ENCODE results near the gene NUDT19.

Gene NUDT19

DNA sequence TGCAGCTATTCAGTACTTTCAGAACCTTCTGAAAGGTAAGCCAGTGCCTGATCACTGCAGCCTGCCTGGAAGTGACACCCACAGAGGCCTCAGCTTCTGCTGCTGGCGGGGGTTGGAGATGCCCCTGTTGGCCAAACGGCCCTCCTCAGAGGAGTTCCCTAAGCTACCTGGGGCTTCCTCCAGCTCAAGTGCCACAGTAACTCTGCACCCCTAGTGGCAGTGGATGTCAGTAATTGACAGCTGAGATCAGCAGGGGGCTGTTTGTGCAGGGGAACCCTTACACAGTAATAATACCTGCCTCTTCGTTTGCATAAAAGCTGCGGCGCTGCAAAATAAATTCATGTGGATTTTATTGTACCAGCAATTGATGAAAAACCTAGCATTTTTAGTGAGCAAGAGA lies 56.9 kb downstream of the NUDT19 start:
- no peaks in the 10 kb centered on the region for H3K36me3 ChIP-seq (ENCODE audit: insufficient read depth, low read length)
- H3K4me1 ChIP-seq (ENCODE audit: insufficient read depth, low read length): no peaks in the 10 kb centered on the region
- H3K27me3 ChIP-seq (ENCODE audit: control insufficient read depth in 1 of 2, insufficient read depth in 2 of 2, low read length in 2 of 2): no peaks in the 10 kb centered on the region
- H3K4me3 ChIP-seq (ENCODE audit: low read depth in 1 of 2, low read length in 2 of 2): no peak overlapping the region
- no peaks in the 10 kb centered on the region for H3K9me3 ChIP-seq (ENCODE audit: low read length)
- no peak overlapping the region for H3K27ac ChIP-seq (ENCODE audit: low read depth, low read length)
- no peak overlapping the region for H3K9ac ChIP-seq (ENCODE audit: low read length)

DNA sequence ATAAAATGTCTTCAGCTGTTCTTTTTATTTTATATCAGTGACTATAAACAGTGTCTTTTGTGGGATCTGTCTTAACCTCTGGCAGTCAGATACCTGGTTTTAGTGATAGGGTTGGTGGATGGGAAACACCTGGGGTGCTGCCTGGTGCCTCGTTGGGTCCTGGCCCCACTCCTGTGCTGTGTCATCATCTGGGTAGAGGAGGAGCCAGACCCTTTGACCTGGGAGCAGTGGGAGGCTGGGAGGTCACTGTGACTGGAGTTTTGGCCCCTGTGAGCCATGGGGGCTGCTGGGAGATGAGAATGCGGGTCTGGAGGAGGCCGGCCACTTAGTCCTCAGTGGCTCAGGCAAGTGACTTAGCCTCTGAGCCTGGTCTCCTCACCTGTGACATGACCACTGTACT lies 57.3 kb downstream of the NUDT19 start:
- Histone ChIP-seq H3K9ac (ENCODE audit: low read length) (no peak overlapping the region), H3K4me1 (ENCODE audit: insufficient read depth, low read length) (no peaks in the 10 kb centered on the region), H3K36me3 (ENCODE audit: insufficient read depth, low read length) (no peaks in the 10 kb centered on the region), H3K4me3 (ENCODE audit: low read depth in 1 of 2, low read length in 2 of 2) (no peak overlapping the region), H3K27ac (ENCODE audit: low read depth, low read length) (no peak overlapping the region), H3K27me3 (ENCODE audit: control insufficient read depth in 1 of 2, insufficient read depth in 2 of 2, low read length in 2 of 2) (no peaks in the 10 kb centered on the region), H3K9me3 (ENCODE audit: low read length) (no peaks in the 10 kb centered on the region)

DNA sequence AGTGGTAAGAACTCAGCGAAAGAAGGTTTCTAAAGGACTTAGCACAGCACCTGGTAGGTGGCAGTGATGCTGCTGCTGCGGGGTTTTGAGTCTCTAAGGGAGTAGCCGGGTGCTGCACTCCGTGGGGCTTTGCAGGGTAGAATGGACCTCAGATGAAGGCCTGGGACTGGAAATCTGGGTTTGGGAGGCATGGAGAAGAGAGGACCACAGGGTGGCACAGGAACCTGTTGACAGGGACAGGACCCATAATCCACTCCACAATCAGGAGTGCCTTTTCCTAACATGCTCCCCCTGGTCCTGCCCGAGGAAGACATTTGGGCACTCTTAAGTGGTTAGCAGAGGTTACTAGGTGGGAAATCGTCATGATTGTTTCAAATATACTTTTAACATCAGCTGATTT lies 57.7 kb downstream of the NUDT19 start:
- H3K9ac ChIP-seq (ENCODE audit: low read length): no peak overlapping the region
- no peaks in the 10 kb centered on the region for H3K27me3 ChIP-seq (ENCODE audit: control insufficient read depth in 1 of 2, insufficient read depth in 2 of 2, low read length in 2 of 2)
- H3K27ac ChIP-seq (ENCODE audit: low read depth, low read length): no peak overlapping the region
- no peaks in the 10 kb centered on the region for H3K36me3 ChIP-seq (ENCODE audit: insufficient read depth, low read length)
- H3K4me1 ChIP-seq (ENCODE audit: insufficient read depth, low read length): no peaks in the 10 kb centered on the region
- no peak overlapping the region for H3K4me3 ChIP-seq (ENCODE audit: low read depth in 1 of 2, low read length in 2 of 2)
- no peaks in the 10 kb centered on the region for H3K9me3 ChIP-seq (ENCODE audit: low read length)

DNA sequence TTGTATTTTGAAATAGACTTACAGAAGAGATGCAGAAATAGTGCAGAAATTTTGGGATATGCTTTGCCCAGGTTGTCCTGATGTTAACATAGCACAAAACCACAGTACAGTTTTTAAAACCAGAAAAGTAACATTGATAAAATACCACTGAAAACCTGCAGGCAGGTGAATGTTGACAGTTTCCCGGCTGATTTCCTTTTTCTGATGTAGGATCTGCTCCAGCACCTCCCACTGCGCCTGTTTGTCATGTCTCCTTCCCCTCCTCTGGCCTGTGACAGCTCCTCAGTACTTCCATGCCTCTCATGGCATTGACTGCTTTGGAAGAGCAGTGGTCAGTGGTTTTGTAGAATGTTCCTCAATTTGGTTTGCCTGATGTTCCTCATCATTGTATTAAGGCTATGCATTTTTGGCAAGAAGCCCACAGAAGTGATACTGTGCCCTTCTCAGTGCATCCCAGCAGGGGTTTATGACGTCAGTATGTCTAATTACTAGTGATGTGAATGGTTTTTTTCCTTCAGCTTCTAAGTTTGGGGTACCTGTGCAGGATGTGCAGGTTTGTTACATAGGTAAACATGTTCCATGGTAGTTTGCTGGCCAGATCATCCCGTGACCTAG lies 58.9 kb downstream of the NUDT19 start:
- no peaks in the 10 kb centered on the region for H3K27me3 ChIP-seq (ENCODE audit: control insufficient read depth in 1 of 2, insufficient read depth in 2 of 2, low read length in 2 of 2)
- H3K9ac ChIP-seq (ENCODE audit: low read length): no peak overlapping the region
- no peaks in the 10 kb centered on the region for H3K36me3 ChIP-seq (ENCODE audit: insufficient read depth, low read length)
- no peak overlapping the region for H3K27ac ChIP-seq (ENCODE audit: low read depth, low read length)
- H3K4me3 ChIP-seq (ENCODE audit: low read depth in 1 of 2, low read length in 2 of 2): no peak overlapping the region
- no peaks in the 10 kb centered on the region for H3K9me3 ChIP-seq (ENCODE audit: low read length)
- no peaks in the 10 kb centered on the region for H3K4me1 ChIP-seq (ENCODE audit: insufficient read depth, low read length)

DNA sequence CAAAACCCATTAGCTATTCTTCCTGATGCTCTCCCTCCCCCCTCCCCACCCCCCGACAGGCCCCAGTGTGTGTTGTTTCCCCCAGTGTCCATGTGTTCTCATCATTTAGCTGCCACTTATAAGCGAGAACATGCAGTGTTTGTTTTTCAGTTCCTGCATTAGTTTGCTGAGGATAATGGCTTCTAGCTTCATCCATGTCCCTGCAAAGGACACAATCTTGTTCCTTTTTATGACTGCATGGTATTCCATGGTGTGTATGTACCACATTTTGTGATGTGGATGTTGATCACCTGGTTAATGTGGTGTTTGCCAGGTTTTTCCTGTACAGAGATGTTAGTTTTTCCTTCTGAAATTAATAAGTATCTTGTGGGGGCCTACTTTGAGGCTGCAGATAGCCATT lies 59.4 kb downstream of the NUDT19 start:
- H3K4me3 ChIP-seq (ENCODE audit: low read depth in 1 of 2, low read length in 2 of 2): no peak overlapping the region
- no peaks in the 10 kb centered on the region for H3K27me3 ChIP-seq (ENCODE audit: control insufficient read depth in 1 of 2, insufficient read depth in 2 of 2, low read length in 2 of 2)
- no peaks in the 10 kb centered on the region for H3K36me3 ChIP-seq (ENCODE audit: insufficient read depth, low read length)
- no peaks in the 10 kb centered on the region for H3K9me3 ChIP-seq (ENCODE audit: low read length)
- no peaks in the 10 kb centered on the region for H3K4me1 ChIP-seq (ENCODE audit: insufficient read depth, low read length)
- H3K9ac ChIP-seq (ENCODE audit: low read length): no peak overlapping the region
- no peak overlapping the region for H3K27ac ChIP-seq (ENCODE audit: low read depth, low read length)

DNA sequence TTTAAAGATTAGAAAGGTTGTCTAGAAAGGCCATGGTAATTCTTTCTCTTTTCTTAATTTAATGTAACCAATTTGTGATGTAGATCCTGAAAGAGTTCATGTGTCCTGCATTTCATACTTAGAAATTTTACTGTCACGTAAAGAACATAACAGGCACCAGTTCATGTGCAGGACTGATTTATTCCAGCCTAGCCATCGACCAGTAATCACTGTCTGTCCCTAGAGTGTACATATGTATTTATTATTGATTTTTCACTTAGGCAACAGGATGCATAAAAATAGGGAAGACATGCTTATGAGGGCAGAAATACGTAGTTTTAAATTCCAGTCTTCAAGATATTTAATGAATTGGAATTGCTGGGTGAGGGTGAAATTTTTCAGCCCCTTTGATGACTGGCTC lies 65.6 kb downstream of the NUDT19 start:
- H3K27me3 ChIP-seq (ENCODE audit: control insufficient read depth in 1 of 2, insufficient read depth in 2 of 2, low read length in 2 of 2): no peaks in the 10 kb centered on the region

More for the DNA sequence above, 65.6 kb downstream of the NUDT19 start:
- Histone ChIP-seq H3K4me1 (ENCODE audit: insufficient read depth, low read length) (no peaks in the 10 kb centered on the region), H3K27ac (ENCODE audit: low read depth, low read length) (no peak overlapping the region), H3K36me3 (ENCODE audit: insufficient read depth, low read length) (no peaks in the 10 kb centered on the region), H3K4me3 (ENCODE audit: low read depth in 1 of 2, low read length in 2 of 2) (no peak overlapping the region), H3K9me3 (ENCODE audit: low read length) (no peaks in the 10 kb centered on the region), H3K9ac (ENCODE audit: low read length) (no peak overlapping the region)
